Stomach (tissue), 4 donors: ENCODE data around the gene LUZP2.

Experiments used
- POLR2A ChIP-seq, 4 donors: fragments of 450-650 bp; IDR thresholded peaks; one replicate each; pipeline ENCODE4 v1.6.1; 2016; ENCODE audit warnings: antibody characterized with exemption in 4 of 4, control low read depth in 2 of 4, mild to moderate bottlenecking in 1 of 4, moderate library complexity in 1 of 4
- POLR2AphosphoS5 ChIP-seq, 3 donors: sonication (generic); formaldehyde crosslinking; IDR thresholded peaks; one replicate each; pipeline ENCODE4 v1.6.1; 2016; ENCODE audit warnings: antibody characterized with exemption in 3 of 3
- TF ChIP-seq, protein P1 (sequence below), 7 experiments: fragments of 450-650 bp in 4 of 7; fragments of 200-600 bp in 3 of 7; sonication (generic) in 3 of 7; IDR thresholded peaks; one replicate each; pipeline ENCODE4 v1.5.1; 2016 to 2019; ENCODE audit warnings: antibody characterized with exemption in 7 of 7, control low read depth in 2 of 7, mild to moderate bottlenecking in 1 of 7

DNA sequence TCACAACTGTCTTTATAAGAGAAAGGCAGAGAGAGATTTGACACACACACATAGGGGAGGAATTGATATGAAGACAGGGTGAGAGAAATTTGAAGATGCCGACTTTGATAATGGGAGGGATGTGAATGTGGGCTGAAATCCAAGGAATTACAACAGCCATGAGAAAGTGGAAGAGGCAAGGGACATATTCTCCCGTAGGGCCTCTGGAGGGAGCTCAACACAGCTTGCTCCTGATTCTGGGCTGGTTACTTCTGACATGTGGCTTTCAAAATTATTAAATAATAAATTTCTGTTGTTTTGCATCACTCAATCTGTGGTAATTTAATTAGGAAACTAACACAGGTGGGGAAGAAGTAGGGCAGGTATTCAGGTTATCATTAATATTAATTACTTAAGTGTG lies 282.9 kb downstream of the LUZP2 start:
- TF ChIP-seq POLR2A (IDR thresholded peaks at IDR 0.05) (no peak), POLR2AphosphoS5 (IDR thresholded peaks at IDR 0.05) (no peak)
- TF ChIP-seq, protein P1, sequence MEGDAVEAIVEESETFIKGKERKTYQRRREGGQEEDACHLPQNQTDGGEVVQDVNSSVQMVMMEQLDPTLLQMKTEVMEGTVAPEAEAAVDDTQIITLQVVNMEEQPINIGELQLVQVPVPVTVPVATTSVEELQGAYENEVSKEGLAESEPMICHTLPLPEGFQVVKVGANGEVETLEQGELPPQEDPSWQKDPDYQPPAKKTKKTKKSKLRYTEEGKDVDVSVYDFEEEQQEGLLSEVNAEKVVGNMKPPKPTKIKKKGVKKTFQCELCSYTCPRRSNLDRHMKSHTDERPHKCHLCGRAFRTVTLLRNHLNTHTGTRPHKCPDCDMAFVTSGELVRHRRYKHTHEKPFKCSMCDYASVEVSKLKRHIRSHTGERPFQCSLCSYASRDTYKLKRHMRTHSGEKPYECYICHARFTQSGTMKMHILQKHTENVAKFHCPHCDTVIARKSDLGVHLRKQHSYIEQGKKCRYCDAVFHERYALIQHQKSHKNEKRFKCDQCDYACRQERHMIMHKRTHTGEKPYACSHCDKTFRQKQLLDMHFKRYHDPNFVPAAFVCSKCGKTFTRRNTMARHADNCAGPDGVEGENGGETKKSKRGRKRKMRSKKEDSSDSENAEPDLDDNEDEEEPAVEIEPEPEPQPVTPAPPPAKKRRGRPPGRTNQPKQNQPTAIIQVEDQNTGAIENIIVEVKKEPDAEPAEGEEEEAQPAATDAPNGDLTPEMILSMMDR (IDR thresholded peaks at IDR 0.05), result peak in 1 of 7 experiments; percentile 13
